ENCODE data around the gene TET3. TPM values are rescaled to one million over a fixed set of nuclear protein-coding genes. Genes with fewer than 3 reads are reported as not detected.
A peak's percentile ranks its signal among the peaks of the same experiment; 100 is the strongest.

Gene TET3
- total RNA-seq, 1 experiment from 2014 or later, result 2.4 TPM

- Histone ChIP-seq H3K4me3 (peak overlapping the region; percentile 59), H3K4me1 (replicated peaks) (peaks cover 25% of the 10 kb centered on the region), H3K27me3 (replicated peaks) (no peaks in the 10 kb centered on the region), H3K27ac (no peak overlapping the region), H3K9me3 (replicated peaks) (no peaks in the 10 kb centered on the region), H3K36me3 (peaks cover 15% of the 10 kb centered on the region)
- no peak for DNase-seq (ENCODE audit: low read depth in 1 of 2, low spot score in 2 of 2)
Observed at GRCh38 chr2:73986085-73986681, 1.5 kb downstream of the TET3 start.

- peaks cover 20% of the 10 kb centered on the region for H3K4me1 ChIP-seq (replicated peaks)
- H3K36me3 ChIP-seq, result peaks cover 15% of the 10 kb centered on the region
- no peak overlapping the region for H3K4me3 ChIP-seq
- no peak for DNase-seq (ENCODE audit: low read depth in 1 of 2, low spot score in 2 of 2)
- H3K27ac ChIP-seq, result no peak overlapping the region
- H3K9me3 ChIP-seq (replicated peaks), result no peaks in the 10 kb centered on the region
- H3K27me3 ChIP-seq (replicated peaks), result no peaks in the 10 kb centered on the region
Observed at GRCh38 chr2:73987109-73987947, 2.6 kb downstream of the TET3 start.

- DNase-seq (ENCODE audit: low read depth in 1 of 2, low spot score in 2 of 2), result no peak
- Histone ChIP-seq H3K9me3 (replicated peaks) (no peaks in the 10 kb centered on the region), H3K4me3 (no peak overlapping the region), H3K36me3 (peaks cover 15% of the 10 kb centered on the region), H3K4me1 (replicated peaks) (peaks cover 22% of the 10 kb centered on the region), H3K27ac (no peak overlapping the region), H3K27me3 (replicated peaks) (no peaks in the 10 kb centered on the region)
Observed at GRCh38 chr2:73987948-73988700, 3.4 kb downstream of the TET3 start.

- Histone ChIP-seq H3K4me3 (no peak overlapping the region), H3K9me3 (replicated peaks) (no peaks in the 10 kb centered on the region), H3K4me1 (replicated peaks) (peaks cover 23% of the 10 kb centered on the region), H3K27me3 (replicated peaks) (no peaks in the 10 kb centered on the region), H3K36me3 (peaks cover 15% of the 10 kb centered on the region), H3K27ac (no peak overlapping the region)
- no peak for DNase-seq (ENCODE audit: low read depth in 1 of 2, low spot score in 2 of 2)
Observed at GRCh38 chr2:73989972-73990371, 5.3 kb downstream of the TET3 start.

DNA sequence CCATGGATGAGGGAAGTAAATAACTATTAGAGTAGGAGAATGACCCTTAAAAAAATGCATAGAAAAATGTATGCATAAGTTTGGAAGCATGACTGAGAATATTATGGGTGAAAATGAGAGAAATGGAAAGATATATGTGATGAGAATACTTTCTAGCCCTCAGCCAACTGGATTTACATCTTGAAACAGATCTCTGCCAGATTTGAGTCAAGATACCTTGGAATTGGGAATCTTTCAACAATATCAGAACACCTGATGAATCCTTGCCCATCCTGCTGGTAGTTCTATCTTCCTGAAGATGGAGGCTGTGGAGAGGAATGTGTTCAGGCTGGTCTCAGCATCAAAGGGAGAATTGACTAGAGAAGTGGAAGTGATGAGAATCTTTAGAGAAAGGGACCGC, 5.8 kb downstream of the TET3 start:
- Histone ChIP-seq H3K27me3 (replicated peaks) (no peaks in the 10 kb centered on the region), H3K4me3 (no peak overlapping the region), H3K27ac (no peak overlapping the region)

GRCh38 chr2:73992036-73992435, 7.3 kb downstream of the TET3 start:
- H3K9me3 ChIP-seq (replicated peaks), result no peaks in the 10 kb centered on the region
- DNase-seq (ENCODE audit: low read depth in 1 of 2, low spot score in 2 of 2), result no peak
- H3K4me1 ChIP-seq (replicated peaks), result peaks cover 13% of the 10 kb centered on the region
- H3K4me3 ChIP-seq, result no peak overlapping the region
- no peaks in the 10 kb centered on the region for H3K27me3 ChIP-seq (replicated peaks)
- H3K27ac ChIP-seq, result no peak overlapping the region
- no peaks in the 10 kb centered on the region; the same call in 1 of the 2 replicates for H3K36me3 ChIP-seq

More for the DNA sequence above, 5.8 kb downstream of the TET3 start:
- peaks cover 14% of the 10 kb centered on the region for H3K36me3 ChIP-seq
- peaks cover 22% of the 10 kb centered on the region for H3K4me1 ChIP-seq (replicated peaks)
- DNase-seq (ENCODE audit: low read depth in 1 of 2, low spot score in 2 of 2), result no peak
- H3K9me3 ChIP-seq (replicated peaks), result no peaks in the 10 kb centered on the region

GRCh38 chr2:73993376-73993775, 8.7 kb downstream of the TET3 start:
- Histone ChIP-seq H3K27me3 (replicated peaks) (no peaks in the 10 kb centered on the region), H3K4me3 (no peak overlapping the region), H3K9me3 (replicated peaks) (no peaks in the 10 kb centered on the region), H3K36me3 (no peaks in the 10 kb centered on the region), H3K4me1 (replicated peaks) (peaks cover 10% of the 10 kb centered on the region), H3K27ac (no peak overlapping the region)
- DNase-seq (ENCODE audit: low read depth in 1 of 2, low spot score in 2 of 2), result no peak

GRCh38 chr2:73993778-73994177, 9.1 kb downstream of the TET3 start:
- DNase-seq (ENCODE audit: low read depth in 1 of 2, low spot score in 2 of 2), result no peak
- H3K4me1 ChIP-seq (replicated peaks), result peaks cover 10% of the 10 kb centered on the region
- H3K4me3 ChIP-seq, result no peak overlapping the region
- no peak overlapping the region for H3K27ac ChIP-seq
- H3K36me3 ChIP-seq, result no peaks in the 10 kb centered on the region
- no peaks in the 10 kb centered on the region for H3K27me3 ChIP-seq (replicated peaks)
- H3K9me3 ChIP-seq (replicated peaks), result no peaks in the 10 kb centered on the region

DNA sequence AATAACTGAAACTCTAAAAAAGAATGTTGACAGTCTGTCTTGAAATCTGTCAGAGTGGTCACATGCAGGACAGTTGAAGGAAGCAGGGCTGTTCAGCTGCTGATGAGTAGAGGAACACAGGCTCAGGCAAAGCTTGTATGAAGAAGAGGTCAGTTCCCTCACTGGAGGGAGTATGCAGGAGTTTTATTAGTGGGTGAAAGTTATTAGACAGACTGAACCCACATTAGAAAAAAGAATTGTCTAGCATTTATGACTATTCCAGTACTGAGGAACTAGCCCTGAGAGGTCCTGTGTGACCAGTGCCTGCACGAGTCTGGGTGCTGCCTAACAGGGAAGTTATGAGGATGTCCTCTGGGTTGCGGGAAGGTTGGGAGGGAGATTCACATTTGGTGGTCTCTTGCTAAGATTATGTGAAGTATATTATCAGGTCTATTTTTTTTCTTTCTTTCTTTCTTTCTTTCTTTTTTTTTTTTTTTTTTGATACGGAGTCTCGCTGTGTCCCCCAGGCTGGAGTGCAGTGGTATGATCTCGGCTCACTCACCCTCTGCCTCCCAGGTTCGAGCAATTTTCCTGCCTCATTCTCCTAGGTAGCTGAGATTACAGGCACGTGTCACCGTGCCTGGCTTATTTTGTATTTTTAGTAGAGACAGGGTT, 9.6 kb downstream of the TET3 start:
- no peak overlapping the region for H3K27ac ChIP-seq
- H3K27me3 ChIP-seq (replicated peaks), result no peaks in the 10 kb centered on the region
- no peaks in the 10 kb centered on the region for H3K36me3 ChIP-seq
- H3K9me3 ChIP-seq (replicated peaks), result no peaks in the 10 kb centered on the region
- DNase-seq (ENCODE audit: low read depth in 1 of 2, low spot score in 2 of 2), result no peak
- no peak overlapping the region for H3K4me3 ChIP-seq
- peaks cover 10% of the 10 kb centered on the region for H3K4me1 ChIP-seq (replicated peaks)

DNA sequence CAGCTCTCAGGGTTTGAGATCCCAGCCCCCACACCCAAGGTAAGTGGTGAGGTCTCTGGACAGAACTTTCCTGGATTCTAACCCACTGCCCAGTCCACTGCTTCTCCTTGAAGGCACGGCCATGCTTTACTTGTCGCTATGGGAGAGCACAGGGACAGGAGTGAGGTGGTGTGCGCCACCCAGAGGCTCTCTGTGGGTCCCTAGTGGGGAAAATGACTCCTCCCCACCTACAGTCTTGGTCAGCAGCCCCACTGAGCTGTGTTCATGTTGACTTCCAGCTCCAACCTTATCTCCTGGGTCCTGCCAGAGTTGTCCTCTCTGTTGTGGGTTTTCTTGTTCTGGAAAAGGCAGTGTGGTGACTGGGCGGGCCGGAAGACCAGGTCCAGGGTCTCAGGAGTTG, 11.1 kb downstream of the TET3 start:
- H3K4me3 ChIP-seq, result no peak overlapping the region
- H3K27me3 ChIP-seq (replicated peaks), result no peaks in the 10 kb centered on the region
- H3K27ac ChIP-seq, result no peak overlapping the region
- H3K4me1 ChIP-seq (replicated peaks), result peaks cover 18% of the 10 kb centered on the region
- H3K9me3 ChIP-seq (replicated peaks), result no peaks in the 10 kb centered on the region
- H3K36me3 ChIP-seq, result no peaks in the 10 kb centered on the region
- no peak for DNase-seq (ENCODE audit: low read depth in 1 of 2, low spot score in 2 of 2)

- Histone ChIP-seq H3K9me3 (replicated peaks) (no peaks in the 10 kb centered on the region), H3K27me3 (replicated peaks) (no peaks in the 10 kb centered on the region; the same call in 1 of the 2 replicates), H3K4me3 (no peak overlapping the region), H3K36me3 (no peaks in the 10 kb centered on the region), H3K4me1 (replicated peaks) (peaks cover 25% of the 10 kb centered on the region), H3K27ac (no peak overlapping the region)
- DNase-seq (ENCODE audit: low read depth in 1 of 2, low spot score in 2 of 2), result no peak
Observed at GRCh38 chr2:73997813-73998212, 13.1 kb downstream of the TET3 start.

GRCh38 chr2:73998451-73998850, 13.7 kb downstream of the TET3 start:
- Histone ChIP-seq H3K36me3 (no peaks in the 10 kb centered on the region), H3K27me3 (replicated peaks) (no peaks in the 10 kb centered on the region; the same call in 1 of the 2 replicates), H3K9me3 (replicated peaks) (no peaks in the 10 kb centered on the region), H3K4me1 (replicated peaks) (peaks cover 23% of the 10 kb centered on the region), H3K27ac (no peak overlapping the region), H3K4me3 (no peak overlapping the region)
- DNase-seq (ENCODE audit: low read depth in 1 of 2, low spot score in 2 of 2), result no peak

- no peaks in the 10 kb centered on the region for H3K36me3 ChIP-seq
- H3K9me3 ChIP-seq (replicated peaks), result no peaks in the 10 kb centered on the region
- peaks cover 22% of the 10 kb centered on the region for H3K4me1 ChIP-seq (replicated peaks)
- no peak overlapping the region for H3K27ac ChIP-seq
- no peak for DNase-seq (ENCODE audit: low read depth in 1 of 2, low spot score in 2 of 2)
- no peak overlapping the region for H3K4me3 ChIP-seq
- no peaks in the 10 kb centered on the region; the same call in 1 of the 2 replicates for H3K27me3 ChIP-seq (replicated peaks)
Observed at GRCh38 chr2:73998933-73999332, 14.2 kb downstream of the TET3 start.
